Activated gamma-delta T cell treated with anti-CD3 and anti-CD28 coated beads, Interleukin-2, amount 50 U/mL, for 16 hours (primary cell): ENCODE measurements around the gene ASZ1.
"Not testable (repeated sequence)": the region's sequence is repeated elsewhere in the genome, so short reads cannot be mapped to it uniquely, and the experiment has no call there.

Experiments used
- DNase-seq: peaks from one replicate; pipeline ENCODE4 v3.0.0-alpha.2; 2020; ENCODE audit warnings: low read depth

ASZ1 gene, protein sequence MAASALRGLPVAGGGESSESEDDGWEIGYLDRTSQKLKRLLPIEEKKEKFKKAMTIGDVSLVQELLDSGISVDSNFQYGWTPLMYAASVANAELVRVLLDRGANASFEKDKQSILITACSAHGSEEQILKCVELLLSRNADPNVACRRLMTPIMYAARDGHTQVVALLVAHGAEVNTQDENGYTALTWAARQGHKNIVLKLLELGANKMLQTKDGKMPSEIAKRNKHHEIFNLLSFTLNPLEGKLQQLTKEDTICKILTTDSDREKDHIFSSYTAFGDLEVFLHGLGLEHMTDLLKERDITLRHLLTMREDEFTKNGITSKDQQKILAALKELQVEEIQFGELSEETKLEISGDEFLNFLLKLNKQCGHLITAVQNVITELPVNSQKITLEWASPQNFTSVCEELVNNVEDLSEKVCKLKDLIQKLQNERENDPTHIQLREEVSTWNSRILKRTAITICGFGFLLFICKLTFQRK

DNA sequence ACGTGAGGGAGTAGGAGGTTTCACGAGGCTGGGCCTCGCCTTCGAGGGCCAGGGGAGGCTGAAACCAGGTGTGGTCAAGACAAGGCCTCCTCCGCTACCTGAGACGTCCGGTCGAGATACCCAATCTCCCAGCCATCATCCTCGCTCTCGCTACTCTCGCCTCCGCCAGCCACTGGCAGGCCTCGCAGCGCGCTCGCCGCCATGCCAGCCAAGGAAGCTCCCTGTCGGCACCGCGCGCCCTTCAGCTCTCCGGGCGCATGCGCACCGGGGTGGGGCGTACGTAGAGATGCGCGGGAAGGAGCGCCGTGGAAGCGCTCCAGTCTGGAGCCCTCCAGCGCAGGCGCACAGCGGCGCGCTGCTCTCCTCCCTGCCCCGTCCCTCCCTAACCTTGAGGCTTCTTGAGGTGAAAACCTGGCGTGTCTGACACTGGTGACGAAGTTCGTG, at the start of gene ASZ1:
Gene ASZ1 (minus strand): TSS at position 236 of the 444 bp plus-strand sequence. CDS start 33 bp downstream, at position 203.
- no peak for DNase-seq

DNA sequence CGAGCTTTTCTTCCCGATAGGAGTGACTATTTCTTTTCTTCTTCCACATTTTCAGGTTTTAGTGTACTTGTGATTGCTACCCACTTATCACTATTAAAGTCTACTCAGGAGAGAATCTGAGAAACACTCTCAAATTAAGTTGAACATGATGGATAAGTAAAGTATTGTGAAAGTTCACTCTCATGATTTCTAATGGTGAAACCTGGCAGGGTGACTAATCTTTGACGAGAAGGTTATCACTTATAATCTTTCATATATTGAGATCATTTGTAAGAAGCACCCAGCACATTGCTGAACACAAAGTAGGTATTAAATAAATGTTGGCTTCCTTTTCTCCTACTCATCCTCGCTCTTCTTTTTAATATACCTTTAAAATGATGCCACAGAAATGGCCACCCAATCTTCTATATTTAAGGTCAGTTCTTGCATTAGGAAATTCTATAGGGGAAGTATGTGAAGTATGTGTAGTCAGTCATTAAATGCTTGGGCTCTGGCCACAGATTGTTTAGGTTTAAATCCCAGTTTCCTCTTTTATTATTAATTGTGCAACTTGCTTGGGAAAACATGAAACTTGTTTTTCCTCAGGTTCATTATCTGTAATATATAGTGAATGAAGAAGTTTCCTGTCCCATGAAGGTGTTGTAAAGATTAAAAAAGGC, 49.4 kb upstream of the ASZ1 start:
- DNase-seq: no peak

DNA sequence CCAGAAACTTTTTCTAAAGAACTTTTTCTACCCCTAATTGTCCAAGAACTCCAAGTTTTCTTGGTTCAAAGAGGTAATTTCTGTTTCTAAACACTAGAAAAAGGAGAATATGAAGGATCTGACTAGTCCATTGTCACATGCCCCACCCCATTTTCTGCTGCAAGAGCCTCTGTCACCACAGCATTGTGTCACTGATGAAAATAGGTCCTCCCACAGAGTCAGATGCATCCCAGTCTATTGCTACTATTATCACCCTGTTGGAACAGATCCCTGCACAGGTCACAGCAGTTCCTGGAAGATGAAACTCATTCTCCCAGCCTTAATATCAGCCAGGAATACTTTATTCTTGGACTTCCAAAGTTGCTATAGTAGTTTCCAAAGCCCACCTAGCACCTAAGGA, 45.0 kb upstream of the ASZ1 start:
- no peak for DNase-seq

DNA sequence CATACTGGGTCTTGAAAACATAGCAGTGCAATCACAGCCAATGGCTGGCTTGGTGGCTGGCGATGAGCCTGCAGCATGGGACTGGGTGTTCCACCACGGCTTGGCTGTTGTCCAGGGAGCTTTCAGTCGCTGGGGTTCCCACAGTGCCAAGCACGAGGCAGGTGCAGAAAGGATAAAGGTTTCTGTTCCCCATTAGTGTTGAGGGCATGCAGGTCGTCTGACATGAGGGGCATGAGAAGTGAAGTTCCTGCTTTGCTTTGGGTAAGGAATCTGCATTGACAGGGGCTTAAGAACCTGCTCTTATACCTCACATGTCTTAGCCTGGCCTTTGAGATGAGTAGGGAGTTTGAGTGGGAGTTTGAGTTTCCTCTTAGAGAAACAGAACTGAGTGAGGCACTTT, 43.5 kb upstream of the ASZ1 start:
- DNase-seq: no peak

DNA sequence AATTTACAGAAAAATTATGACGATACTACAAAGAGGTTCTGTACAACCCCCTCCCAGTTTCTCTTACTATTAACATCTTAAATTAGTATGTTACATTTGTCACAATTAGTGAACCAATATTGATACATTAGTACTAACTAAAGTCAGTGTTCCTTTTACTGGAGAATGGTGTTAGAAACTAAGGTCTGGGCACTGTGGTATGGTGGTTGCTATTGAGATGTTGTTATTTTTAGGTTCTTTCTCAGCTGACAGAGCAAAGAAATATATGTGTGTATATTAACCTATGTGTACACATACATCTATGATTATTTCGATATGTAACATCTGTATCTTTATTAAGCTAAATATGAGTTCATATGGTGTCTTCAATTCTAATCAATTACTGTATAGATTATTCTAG, 40.9 kb upstream of the ASZ1 start:
- DNase-seq: no peak

DNA sequence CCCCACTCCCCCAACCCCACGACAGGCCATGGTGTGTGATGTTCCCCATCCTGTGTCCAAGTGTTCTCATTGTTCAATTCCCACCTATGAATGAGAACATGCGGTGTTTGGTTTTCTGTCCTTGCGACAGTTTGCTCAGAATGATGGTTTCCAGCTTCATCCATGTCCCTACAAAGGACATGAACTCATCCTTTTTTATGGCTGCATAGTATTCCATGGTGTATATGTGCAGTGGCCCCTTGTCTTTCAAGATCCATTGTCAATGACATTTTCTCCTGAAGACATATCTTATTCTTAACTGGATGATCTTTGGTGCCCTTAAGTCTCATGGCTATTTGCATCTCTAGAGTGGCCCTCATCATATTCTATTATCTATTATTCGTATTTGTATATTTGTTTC, 33.5 kb upstream of the ASZ1 start:
- not testable (repeated sequence) for DNase-seq

DNA sequence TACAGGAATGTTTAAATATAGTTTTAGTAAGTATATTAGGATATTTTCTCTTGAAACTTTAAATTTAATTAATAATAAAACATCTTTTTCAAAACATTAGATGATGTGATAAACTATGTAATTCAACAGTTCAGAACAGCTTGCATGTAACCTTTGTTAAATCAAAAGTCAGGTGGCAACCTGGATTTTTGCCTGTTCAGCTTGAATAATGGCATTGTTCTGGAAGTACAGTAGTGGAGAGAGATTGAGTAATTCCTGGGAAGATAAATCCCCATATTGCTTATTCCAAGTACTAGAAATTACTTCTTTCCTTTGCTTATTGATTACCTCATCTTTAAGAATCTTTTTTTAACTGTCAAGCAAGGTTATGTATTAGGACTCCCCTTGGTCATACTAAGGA, 32.4 kb upstream of the ASZ1 start:
- no peak for DNase-seq

DNA sequence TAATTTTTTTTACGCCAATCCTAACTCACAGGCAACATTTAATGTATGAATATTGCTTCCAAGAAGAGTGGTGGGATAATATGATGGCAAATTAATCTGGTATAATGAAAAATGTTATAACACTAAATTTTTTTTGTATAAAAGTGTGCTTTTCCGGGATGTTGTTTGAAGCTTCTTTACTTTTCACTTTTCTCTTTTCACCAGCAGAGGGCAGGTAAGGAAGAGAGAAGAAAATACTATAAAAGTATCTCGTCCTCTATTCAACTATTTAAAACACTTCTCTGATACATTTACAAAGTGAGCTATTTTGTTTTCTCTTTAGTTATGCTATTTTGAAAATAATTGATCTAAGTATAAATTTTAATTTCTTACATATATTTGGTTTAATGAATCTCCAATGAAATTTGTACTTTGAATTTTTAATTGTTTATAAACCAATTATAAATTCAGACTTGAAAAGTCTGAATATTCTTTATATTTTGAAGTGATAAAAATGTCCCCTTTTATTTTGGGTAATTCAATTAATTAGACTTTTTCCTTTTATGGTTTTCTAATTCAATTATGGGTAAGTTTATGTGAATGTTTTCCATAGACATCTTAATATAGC, 31.8 kb upstream of the ASZ1 start:
- no peak for DNase-seq

DNA sequence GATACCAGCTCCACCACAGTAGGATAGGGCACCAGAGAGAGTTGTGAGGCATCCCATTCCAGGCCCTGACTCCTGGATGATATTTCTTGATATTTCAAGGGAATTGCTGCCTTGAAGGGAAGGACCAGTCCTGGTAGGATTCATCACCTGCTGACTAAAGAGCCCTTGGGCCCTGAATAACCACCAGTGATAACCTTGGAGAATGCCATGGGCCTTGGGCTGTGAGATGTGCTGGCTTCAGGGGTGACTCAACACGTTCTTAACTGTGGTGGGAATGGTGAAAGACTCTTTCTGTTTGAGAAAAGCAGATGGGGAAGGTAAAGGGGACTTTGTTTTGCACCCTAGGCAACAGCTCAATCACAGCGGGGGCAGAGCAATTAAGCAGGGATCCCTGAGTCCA, 21.4 kb upstream of the ASZ1 start:
- no peak for DNase-seq

DNA sequence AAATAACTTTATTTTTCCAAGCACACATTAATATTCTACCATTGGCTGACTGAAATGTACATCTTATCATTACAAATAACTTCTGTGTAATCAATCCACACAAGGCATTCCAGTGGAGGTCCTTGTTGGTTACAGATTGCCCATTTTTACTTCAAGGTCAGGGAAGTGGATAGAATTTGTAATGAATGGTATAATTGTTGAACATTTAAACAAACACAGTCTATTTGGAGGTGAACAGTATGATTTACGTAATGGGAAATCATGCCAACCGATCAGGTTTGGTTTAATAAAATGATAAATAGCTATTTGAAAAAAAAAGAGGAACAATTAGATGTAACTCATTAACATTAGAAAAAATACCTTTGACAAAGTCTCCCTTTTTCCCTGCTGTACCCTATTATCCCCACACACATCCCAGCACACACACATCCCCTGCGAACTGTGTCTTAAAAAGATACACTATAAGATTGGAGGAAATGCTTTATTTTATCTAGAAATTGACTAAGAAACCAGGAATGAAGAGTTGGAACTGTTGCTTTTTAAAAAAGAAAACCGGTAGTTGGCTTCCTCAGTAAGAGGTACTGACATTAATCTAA, 19.0 kb upstream of the ASZ1 start:
- DNase-seq: no peak

DNA sequence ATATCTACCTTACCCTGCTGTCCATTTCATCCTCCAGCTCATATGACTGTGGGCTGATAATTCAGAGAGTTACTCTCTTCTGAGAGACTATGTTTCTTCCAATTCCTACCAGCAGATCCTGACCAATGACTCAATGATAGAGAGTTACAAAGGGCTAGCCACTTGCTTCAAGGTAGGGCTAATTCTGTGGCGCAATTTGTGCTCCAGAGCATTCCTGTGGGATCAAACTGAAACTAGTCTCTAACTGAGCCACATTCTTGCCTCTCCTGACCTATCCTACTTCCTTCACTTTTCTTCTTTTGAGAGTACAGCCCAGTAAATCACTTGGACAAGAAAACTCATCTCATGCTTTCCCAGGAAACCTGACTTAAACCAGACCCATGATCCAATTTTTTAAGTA, 17.9 kb upstream of the ASZ1 start:
- DNase-seq: no peak

DNA sequence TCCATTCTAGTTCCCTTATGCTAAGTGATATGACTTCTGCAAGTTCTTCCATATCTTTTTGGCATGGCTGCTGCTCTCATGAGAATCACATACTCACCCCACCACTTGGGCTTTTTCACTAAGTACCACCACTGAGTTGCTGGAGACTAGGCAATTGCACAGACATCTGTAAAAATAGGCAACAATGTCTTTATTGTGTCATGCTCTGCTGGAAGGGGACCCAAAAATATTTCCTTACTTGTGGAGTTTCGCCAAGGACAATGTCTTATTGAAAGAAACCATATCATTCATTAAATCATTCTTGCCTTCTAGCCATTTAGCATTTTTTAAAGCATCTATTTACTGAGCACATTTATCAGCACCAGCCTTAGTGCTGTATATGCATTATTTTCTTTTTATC, 17.4 kb upstream of the ASZ1 start:
- no peak for DNase-seq

DNA sequence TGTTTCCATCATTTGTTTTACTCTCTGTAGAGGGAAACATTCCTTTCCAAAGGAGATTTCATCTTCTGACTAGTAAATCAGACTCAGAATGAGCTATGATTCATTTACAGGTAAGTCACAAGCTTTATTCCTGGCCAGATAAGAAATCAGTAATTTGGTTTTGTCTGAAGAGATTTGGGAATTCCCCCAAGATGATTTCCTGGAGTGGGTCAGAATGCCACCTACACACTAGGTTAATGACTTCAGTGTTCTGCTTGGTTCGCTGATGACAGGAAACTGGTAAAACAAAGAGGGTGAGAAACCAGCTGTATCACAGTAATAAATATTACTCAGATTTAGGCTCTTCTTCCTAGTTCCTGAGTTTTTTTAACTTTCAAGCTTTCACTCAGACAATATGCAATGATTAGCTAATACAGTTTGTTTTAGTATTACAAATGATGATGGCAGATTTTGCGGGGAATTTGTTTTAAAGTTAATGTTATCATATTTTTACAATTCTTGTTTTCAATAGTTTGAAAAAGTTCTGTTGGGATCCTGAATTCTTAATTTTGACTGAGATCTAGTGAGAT, 8.3 kb upstream of the ASZ1 start:
- DNase-seq: no peak

DNA sequence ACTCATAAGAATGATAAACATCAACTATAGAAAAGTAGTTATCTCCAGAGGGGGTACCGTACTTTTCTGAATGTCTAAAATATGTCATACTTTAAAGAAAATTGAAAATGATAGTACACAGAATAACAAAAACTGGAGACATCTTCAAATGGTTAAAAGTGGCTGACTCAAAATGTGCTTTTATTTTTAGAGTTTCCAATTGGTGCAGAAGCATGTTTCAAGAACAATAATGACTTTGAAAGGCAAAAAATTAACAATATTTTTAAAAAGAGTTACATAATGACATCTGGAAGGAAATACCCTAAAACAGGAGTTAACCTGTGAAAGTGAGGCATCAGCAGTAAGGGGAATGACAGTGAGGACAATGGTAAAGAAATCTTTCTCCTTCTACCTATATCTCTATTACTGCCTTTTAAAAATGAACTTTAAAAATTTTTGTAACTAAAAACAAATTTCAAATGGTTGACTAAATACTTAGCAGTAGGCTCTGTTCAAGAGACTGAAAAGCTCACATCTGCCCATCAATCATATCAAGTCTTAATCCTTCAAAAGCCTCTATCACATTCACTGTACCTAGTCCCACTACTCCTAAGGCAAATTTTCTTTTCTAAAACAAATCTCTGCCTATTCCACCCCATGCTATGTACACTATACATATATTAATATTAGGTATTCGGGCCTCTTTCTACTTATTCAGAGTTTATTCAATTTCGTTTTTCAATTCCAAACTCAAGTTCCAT, 3.0 kb downstream of the ASZ1 start:
- no peak for DNase-seq

DNA sequence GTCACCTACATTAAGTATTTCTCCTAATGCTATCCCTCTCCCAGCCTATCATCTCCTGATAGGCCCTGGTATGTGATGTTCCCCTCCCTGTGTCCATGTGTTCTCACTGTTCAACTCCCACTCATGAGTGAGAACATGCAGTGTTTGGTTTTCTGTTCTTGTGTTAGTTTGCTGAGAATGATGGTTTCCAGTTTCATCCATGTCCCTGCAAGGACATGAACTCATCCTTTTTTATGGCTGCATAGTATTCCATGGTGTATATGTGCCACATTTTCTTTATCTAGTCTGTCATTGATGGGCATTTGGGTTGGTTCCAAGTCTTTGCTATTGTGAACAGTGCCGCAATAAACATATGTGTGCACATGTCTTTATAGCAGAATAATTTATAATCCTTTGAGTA, 12.7 kb downstream of the ASZ1 start:
- not testable (repeated sequence) for DNase-seq

DNA sequence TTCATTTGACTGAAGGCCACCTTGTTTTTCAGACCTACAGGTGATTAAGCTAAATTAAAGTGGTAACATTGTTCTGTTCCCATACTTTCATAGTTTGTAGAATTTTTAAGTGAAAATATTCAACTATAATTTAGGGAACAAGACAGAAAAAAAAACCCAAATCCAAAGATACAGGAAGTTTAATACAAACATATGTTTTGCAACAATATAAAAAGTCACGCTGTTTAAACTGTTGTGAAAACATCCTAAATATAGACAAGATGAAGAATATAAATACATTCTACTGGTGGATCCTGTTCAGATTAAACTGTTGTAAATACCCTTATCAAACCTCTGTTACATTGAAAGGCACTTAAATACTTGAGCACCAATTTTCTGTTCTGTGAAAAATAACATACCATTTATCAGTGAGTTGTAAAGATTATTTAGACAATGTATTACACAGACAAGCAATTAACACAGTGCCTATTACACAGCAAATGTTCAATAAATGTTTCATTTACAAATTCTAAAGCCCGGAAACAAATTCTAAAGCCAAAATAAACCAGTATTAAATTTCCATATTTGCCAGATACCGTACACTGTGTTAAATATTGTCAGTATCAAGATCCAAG, 14.2 kb downstream of the ASZ1 start:
- no peak for DNase-seq

DNA sequence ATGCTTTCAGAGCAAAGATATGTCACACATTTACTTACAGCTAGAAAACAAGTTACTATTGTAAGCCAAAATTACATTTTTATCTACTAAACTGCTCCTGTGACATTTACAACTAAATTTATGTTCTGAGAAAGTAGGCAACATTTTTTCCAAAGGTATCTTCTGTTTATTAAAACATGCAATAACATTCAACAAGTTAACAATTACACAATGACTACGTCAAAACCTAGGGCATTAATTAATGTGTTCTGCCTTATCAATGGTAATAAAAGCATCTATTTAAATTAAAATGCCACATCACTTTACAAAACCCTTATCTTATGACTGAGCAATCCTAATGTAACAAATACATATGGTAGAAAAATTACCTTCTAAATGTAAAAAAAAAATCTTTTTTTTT, 14.9 kb downstream of the ASZ1 start:
- no peak for DNase-seq

DNA sequence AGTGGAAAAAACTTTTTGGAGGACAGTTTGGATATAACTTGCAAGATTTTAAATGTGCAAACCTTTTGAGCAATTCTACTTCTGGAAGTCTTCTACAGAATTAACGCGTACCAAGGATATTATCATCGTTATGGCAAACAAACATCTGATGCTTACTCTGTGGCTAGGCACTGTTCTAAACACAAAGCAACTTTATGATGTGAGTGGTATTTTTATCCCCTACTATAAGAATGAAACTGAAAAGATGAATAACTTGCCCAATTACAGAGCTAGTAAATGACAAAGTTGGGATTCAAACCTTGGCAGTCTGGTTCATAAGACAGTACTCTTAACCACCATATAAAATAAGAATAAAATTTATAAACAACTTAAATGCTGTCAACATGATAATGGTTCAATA, 15.8 kb downstream of the ASZ1 start:
- no peak for DNase-seq

DNA sequence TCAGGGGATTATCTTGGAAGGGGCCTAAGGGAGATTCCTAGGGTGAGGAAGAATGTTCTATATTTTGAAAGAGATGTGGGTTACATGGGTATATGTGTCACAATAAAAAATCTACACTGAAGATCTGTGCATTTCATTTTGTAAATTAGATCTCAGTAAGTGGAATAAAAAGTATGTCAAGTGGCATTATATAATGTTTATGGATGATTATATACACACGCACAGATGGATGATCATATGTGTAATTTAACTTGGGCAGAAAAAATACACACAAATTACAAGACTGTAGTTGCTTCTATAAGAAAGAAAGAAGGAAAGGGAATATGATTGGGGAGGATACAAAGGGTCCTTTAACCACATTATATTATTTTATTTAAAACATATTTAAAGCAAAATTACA, 18.5 kb downstream of the ASZ1 start:
- no peak for DNase-seq

DNA sequence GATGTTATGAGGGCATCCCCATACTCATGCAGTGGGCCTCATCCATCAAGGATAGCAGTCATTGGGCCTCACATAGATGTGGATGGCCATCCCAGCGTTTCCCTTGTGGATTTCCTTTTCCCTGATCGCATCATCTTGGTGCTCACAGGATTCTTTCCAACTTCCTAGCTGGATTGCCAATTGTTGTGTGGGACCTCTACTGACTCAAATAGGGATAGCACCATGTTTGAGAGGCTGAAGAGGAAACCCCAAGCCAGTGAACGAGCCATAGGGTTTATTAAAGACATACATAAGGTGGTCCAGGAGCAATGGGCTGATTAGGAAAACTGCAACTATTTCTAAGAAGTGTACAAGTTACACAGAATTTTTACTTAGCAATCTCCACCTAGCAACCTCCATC, 21.8 kb downstream of the ASZ1 start:
- DNase-seq: no peak

DNA sequence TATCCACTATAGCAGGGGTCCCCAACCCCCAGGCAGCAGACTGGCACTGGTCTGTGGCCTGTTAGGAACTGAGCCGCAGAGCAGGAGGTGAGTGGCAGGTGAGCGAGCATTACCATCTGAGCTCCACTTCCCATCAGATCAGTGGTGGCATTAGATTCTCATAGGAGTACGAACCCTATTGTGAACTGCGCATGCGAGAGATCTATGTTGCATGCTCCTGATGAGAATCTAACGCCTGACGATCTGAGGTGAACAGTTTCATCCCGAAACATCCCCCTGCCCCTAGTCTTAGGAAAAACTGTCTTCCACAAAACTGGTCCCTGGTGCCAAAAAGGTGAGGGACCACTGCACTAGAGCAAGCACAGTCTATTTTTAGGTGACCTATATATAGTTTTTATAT, 23.6 kb downstream of the ASZ1 start:
- DNase-seq: no peak
